Measurements from ENCODE around the gene GIT1. TPM values are rescaled to one million over a fixed set of nuclear protein-coding genes. Genes with fewer than 3 reads are reported as not detected.
A peak's percentile ranks its signal among the peaks of the same experiment; 100 is the strongest.

The GIT1 gene
- total and polyA plus RNA-seq, 7 donors = 13.6 to 31.3 (median 17.4) TPM

- Histone ChIP-seq H3K27ac (peak overlapping the region; percentile 86 to 94 (median 90)), H3K36me3 (peaks cover 0 to 6% (median 0%) of the 10 kb centered on the region in 4 donors), H3K27me3 (no peaks in the 10 kb centered on the region), H3K4me3 (peak overlapping the region; percentile 57 to 79 (median 60)), H3K9me3 (no peaks in the 10 kb centered on the region), H3K4me1 (peaks cover 0 to 56% (median 36%) of the 10 kb centered on the region in 4 donors)
- no peak for DNase-seq
- intact Hi-C loops (cut with DNase I) = loop anchor here (5.0 kb wide), 1 partner anchor 275 kb away; the partner anchor contains the start of gene NUFIP2
- WGBS, 2 donors = 0% methylated on average over 27 of the region's 27 CpGs
- TF ChIP-seq POLR2A (IDR thresholded peaks at IDR 0.05) (no peak), POLR2AphosphoS5 (IDR thresholded peaks at IDR 0.05) (no peak), EP300 (IDR thresholded peaks at IDR 0.05) (no peak), CTCF (IDR thresholded peaks at IDR 0.05) (no peak)
Measured at GRCh38 chr17:29567304-29567553, 22.2 kb downstream of the GIT1 start.

- 1% methylated on average over 94 of the region's 94 CpGs for WGBS, 2 donors
- Histone ChIP-seq H3K9me3 (no peaks in the 10 kb centered on the region), H3K4me3 (peak within 1 kb of the TSS; percentile 57 to 79 (median 60)), H3K27ac (peak within 1 kb of the TSS; percentile 86 to 94 (median 90)), H3K36me3 (peaks cover 0 to 11% (median 0%) of the 10 kb centered on the region in 4 donors), H3K27me3 (no peaks in the 10 kb centered on the region), H3K4me1 (peaks cover 0 to 51% (median 31%) of the 10 kb centered on the region in 4 donors)
- TF ChIP-seq POLR2AphosphoS5 (IDR thresholded peaks at IDR 0.05) (peak; percentile 67 to 88 (median 76)), POLR2A (IDR thresholded peaks at IDR 0.05) (peak in 1 of 2 donors; percentile 48), CTCF (IDR thresholded peaks at IDR 0.05) (no peak)
- intact Hi-C loops (cut with DNase I) = loop anchor here (5.0 kb wide), 1 partner anchor 274 kb away; the partner anchor contains the start of gene NUFIP2
- peak; percentile 87 for DNase-seq
Measured at GRCh38 chr17:29566473-29567303, 22.8 kb downstream of the GIT1 start, which contains the start of gene ABHD15. Gene ABHD15 (minus strand): TSS chr17:29567037. CDS start chr17:29566966, 71 bp downstream.

GRCh38 chr17:29565643-29566472 is 23.6 kb downstream of the GIT1 start:
- Histone ChIP-seq H3K4me1 (peaks cover 0 to 48% (median 30%) of the 10 kb centered on the region in 4 donors), H3K9me3 (no peaks in the 10 kb centered on the region), H3K27me3 (no peaks in the 10 kb centered on the region), H3K36me3 (peaks cover 0 to 11% (median 0%) of the 10 kb centered on the region in 4 donors), H3K4me3 (peak overlapping the region; percentile 57 to 79 (median 60)), H3K27ac (peak overlapping the region; percentile 86 to 94 (median 90))
- TF ChIP-seq POLR2A (IDR thresholded peaks at IDR 0.05) (no peak), CTCF (IDR thresholded peaks at IDR 0.05) (no peak)
- WGBS, 2 donors = 4 to 11% methylated on average over 55 of the region's 55 CpGs
- intact Hi-C loops (cut with DNase I) = loop anchor here (5.0 kb wide), 1 partner anchor 274 kb away; the partner anchor contains the start of gene NUFIP2
- peak; percentile 63 for DNase-seq

- peaks cover 0 to 11% (median 0%) of the 10 kb centered on the region in 4 donors for H3K36me3 ChIP-seq
- H3K4me1 ChIP-seq = peaks cover 0 to 36% (median 20%) of the 10 kb centered on the region in 4 donors
- H3K9me3 ChIP-seq = no peaks in the 10 kb centered on the region
- no peak overlapping the region for H3K4me3 ChIP-seq
- no peak overlapping the region for H3K27ac ChIP-seq
- no peaks in the 10 kb centered on the region for H3K27me3 ChIP-seq
- DNase-seq = no peak
- TF ChIP-seq POLR2A (IDR thresholded peaks at IDR 0.05) (no peak), POLR2AphosphoS5 (IDR thresholded peaks at IDR 0.05) (no peak), EP300 (IDR thresholded peaks at IDR 0.05) (no peak), CTCF (IDR thresholded peaks at IDR 0.05) (no peak)
- 87 to 95% methylated on average over 3 of the region's 3 CpGs for WGBS, 2 donors
- intact Hi-C loops (cut with DNase I) = no loop called here
Measured at GRCh38 chr17:29563816-29564215, 25.6 kb downstream of the GIT1 start.
